SK-N-SH treated with all-trans-retinoic acid at 6 μM for 48 hours (cell line): ENCODE results near the gene MLIP.

Source experiments
- ATAC-seq: fragments of 200-7000 bp; cut with Tn5 transposase; 3 replicates; pipeline ENCODE4 v1.9.1; 2020; ENCODE audit warnings: mild to moderate bottlenecking, moderate library complexity
- ARNTL ChIP-seq: fragments of 450-650 bp; formaldehyde crosslinking; IDR thresholded peaks from 2 replicates; pipeline ENCODE4 v1.5.0; 2020; ENCODE audit warnings: low read depth, mild to moderate bottlenecking, moderate library complexity, borderline replicate concordance
- CSDC2 ChIP-seq: fragments of 250-450 bp; sonication (Bioruptor Pico); IDR thresholded peaks from 2 replicates; pipeline ENCODE4 v1.5.0; 2020; ENCODE audit warnings: mild to moderate bottlenecking, moderate library complexity
- ESRRG ChIP-seq: fragments of 250-450 bp; sonication (Bioruptor Pico); IDR thresholded peaks from 2 replicates; pipeline ENCODE4 v1.6.1; 2021; ENCODE audit warnings: mild to moderate bottlenecking
- GLIS3 ChIP-seq: fragments of 250-450 bp; sonication (Bioruptor Pico); IDR thresholded peaks from 2 replicates; pipeline ENCODE4 v1.5.0; 2020; ENCODE audit warnings: mild to moderate bottlenecking, moderate library complexity
- ISL1 ChIP-seq: fragments of 250-450 bp; sonication (Bioruptor Pico); IDR thresholded peaks from 2 replicates; pipeline ENCODE4 v2.1.2; 2022; ENCODE audit warnings: mild to moderate bottlenecking, moderate library complexity
- OSR1 ChIP-seq: fragments of 250-450 bp; sonication (Bioruptor Pico); IDR thresholded peaks from 2 replicates; pipeline ENCODE4 v1.8.0; 2022; ENCODE audit warnings: moderate library complexity, mild to moderate bottlenecking, inconsistent platforms
- POU6F1 ChIP-seq: fragments of 250-450 bp; sonication (Bioruptor Pico); IDR thresholded peaks from 2 replicates; pipeline ENCODE4 v1.8.0; 2021; ENCODE audit warnings: low read depth, mild to moderate bottlenecking, moderate library complexity, borderline replicate concordance
- PPARA ChIP-seq: fragments of 250-450 bp; sonication (Bioruptor Pico); IDR thresholded peaks from 2 replicates; pipeline ENCODE4 v1.5.0; 2020; ENCODE audit warnings: mild to moderate bottlenecking, borderline replicate concordance
- RARB ChIP-seq: fragments of 250-450 bp; sonication (Bioruptor Pico); IDR thresholded peaks from 2 replicates; pipeline ENCODE4 v1.8.0; 2021; ENCODE audit warnings: mild to moderate bottlenecking, moderate library complexity
- SNAI2 ChIP-seq: fragments of 250-450 bp; sonication (Bioruptor Pico); IDR thresholded peaks from 2 replicates; pipeline ENCODE4 v1.5.0; 2020; ENCODE audit warnings: mild to moderate bottlenecking, moderate library complexity
- TCF4 ChIP-seq: fragments of 250-450 bp; sonication (Bioruptor Pico); IDR thresholded peaks from 2 replicates; pipeline ENCODE4 v1.8.0; 2021; ENCODE audit warnings: mild to moderate bottlenecking, moderate library complexity, borderline replicate concordance
- TOX ChIP-seq: fragments of 250-450 bp; sonication (Bioruptor Pico); IDR thresholded peaks from 2 replicates; pipeline ENCODE4 v1.8.0; 2021; ENCODE audit warnings: mild to moderate bottlenecking, moderate library complexity, borderline replicate concordance
- TSHZ2 ChIP-seq: fragments of 250-450 bp; sonication (Bioruptor Pico); IDR thresholded peaks from 2 replicates; pipeline ENCODE4 v1.5.0; 2020; ENCODE audit warnings: mild to moderate bottlenecking, moderate library complexity
- ZC3H10 ChIP-seq: fragments of 250-450 bp; sonication (Bioruptor Pico); IDR thresholded peaks from 2 replicates; pipeline ENCODE4 v1.5.1; 2021; ENCODE audit warnings: mild to moderate bottlenecking, moderate library complexity
- ZFP3 ChIP-seq: fragments of 250-450 bp; sonication (Bioruptor Pico); IDR thresholded peaks from 2 replicates; pipeline ENCODE4 v1.5.0; 2020; ENCODE audit warnings: mild to moderate bottlenecking, moderate library complexity
- ZFP30 ChIP-seq: fragments of 450-650 bp; formaldehyde crosslinking; IDR thresholded peaks from 2 replicates; pipeline ENCODE4 v1.5.0; 2022; ENCODE audit warnings: mild to moderate bottlenecking, moderate library complexity
- ZNF70 ChIP-seq: fragments of 450-650 bp; formaldehyde crosslinking; IDR thresholded peaks from 2 replicates; pipeline ENCODE4 v1.5.0; 2020; ENCODE audit warnings: mild to moderate bottlenecking, moderate library complexity
- ZNF8 ChIP-seq: fragments of 450-650 bp; formaldehyde crosslinking; IDR thresholded peaks from 2 replicates; pipeline ENCODE4 v1.5.0; 2020; ENCODE audit warnings: mild to moderate bottlenecking, moderate library complexity
- TF ChIP-seq, protein P1 (sequence below): fragments of 250-450 bp; sonication (Bioruptor Pico); IDR thresholded peaks from 2 replicates; pipeline ENCODE4 v1.5.1; 2020; ENCODE audit warnings: low read depth, mild to moderate bottlenecking, moderate library complexity
- TF ChIP-seq, protein P2 (sequence below): fragments of 250-450 bp; sonication (Bioruptor Pico); IDR thresholded peaks from 2 replicates; pipeline ENCODE4 v1.5.1; 2021; ENCODE audit warnings: mild to moderate bottlenecking, moderate library complexity
- TF ChIP-seq, protein P3 (sequence below): fragments of 250-450 bp; sonication (Bioruptor Pico); IDR thresholded peaks from 2 replicates; pipeline ENCODE4 v1.8.0; 2020; ENCODE audit warnings: mild to moderate bottlenecking, moderate library complexity, borderline replicate concordance

Gene MLIP

GRCh38 chr6:54133186-54133585 is 21.9 kb downstream of the MLIP start:
- ATAC-seq: no peak
- TF ChIP-seq ISL1: no peak
- TF ChIP-seq POU6F1 (CRISPR knock-in tag): no peak
- TF ChIP-seq CSDC2 (CRISPR knock-in tag): no peak
- no peak for TF ChIP-seq OSR1 (CRISPR knock-in tag)

GRCh38 chr6:54134935-54135334 is 23.7 kb downstream of the MLIP start:
- no peak for ATAC-seq
- TF ChIP-seq POU6F1 (CRISPR knock-in tag) (no peak), TOX (CRISPR knock-in tag) (no peak), PPARA (CRISPR knock-in tag) (no peak), TCF4 (CRISPR knock-in tag) (no peak), OSR1 (CRISPR knock-in tag) (no peak), ZC3H10 (CRISPR knock-in tag) (no peak), ISL1 (no peak), ZNF70 (CRISPR knock-in tag) (no peak), ZFP3 (CRISPR knock-in tag) (no peak), TSHZ2 (no peak), ZNF8 (CRISPR knock-in tag) (no peak), GLIS3 (CRISPR knock-in tag) (no peak), SNAI2 (CRISPR knock-in tag) (no peak), RARB (CRISPR knock-in tag) (no peak), ZFP30 (no peak)
- TF ChIP-seq, protein P1, sequence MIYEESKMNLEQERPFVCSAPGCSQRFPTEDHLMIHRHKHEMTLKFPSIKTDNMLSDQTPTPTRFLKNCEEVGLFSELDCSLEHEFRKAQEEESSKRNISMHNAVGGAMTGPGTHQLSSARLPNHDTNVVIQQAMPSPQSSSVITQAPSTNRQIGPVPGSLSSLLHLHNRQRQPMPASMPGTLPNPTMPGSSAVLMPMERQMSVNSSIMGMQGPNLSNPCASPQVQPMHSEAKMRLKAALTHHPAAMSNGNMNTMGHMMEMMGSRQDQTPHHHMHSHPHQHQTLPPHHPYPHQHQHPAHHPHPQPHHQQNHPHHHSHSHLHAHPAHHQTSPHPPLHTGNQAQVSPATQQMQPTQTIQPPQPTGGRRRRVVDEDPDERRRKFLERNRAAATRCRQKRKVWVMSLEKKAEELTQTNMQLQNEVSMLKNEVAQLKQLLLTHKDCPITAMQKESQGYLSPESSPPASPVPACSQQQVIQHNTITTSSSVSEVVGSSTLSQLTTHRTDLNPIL: no peak
- TF ChIP-seq, protein P2, sequence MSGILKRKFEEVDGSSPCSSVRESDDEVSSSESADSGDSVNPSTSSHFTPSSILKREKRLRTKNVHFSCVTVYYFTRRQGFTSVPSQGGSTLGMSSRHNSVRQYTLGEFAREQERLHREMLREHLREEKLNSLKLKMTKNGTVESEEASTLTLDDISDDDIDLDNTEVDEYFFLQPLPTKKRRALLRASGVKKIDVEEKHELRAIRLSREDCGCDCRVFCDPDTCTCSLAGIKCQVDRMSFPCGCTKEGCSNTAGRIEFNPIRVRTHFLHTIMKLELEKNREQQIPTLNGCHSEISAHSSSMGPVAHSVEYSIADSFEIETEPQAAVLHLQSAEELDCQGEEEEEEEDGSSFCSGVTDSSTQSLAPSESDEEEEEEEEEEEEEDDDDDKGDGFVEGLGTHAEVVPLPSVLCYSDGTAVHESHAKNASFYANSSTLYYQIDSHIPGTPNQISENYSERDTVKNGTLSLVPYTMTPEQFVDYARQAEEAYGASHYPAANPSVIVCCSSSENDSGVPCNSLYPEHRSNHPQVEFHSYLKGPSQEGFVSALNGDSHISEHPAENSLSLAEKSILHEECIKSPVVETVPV (CRISPR knock-in tag): no peak
- TF ChIP-seq, protein P3, sequence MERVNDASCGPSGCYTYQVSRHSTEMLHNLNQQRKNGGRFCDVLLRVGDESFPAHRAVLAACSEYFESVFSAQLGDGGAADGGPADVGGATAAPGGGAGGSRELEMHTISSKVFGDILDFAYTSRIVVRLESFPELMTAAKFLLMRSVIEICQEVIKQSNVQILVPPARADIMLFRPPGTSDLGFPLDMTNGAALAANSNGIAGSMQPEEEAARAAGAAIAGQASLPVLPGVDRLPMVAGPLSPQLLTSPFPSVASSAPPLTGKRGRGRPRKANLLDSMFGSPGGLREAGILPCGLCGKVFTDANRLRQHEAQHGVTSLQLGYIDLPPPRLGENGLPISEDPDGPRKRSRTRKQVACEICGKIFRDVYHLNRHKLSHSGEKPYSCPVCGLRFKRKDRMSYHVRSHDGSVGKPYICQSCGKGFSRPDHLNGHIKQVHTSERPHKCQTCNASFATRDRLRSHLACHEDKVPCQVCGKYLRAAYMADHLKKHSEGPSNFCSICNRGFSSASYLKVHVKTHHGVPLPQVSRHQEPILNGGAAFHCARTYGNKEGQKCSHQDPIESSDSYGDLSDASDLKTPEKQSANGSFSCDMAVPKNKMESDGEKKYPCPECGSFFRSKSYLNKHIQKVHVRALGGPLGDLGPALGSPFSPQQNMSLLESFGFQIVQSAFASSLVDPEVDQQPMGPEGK (CRISPR knock-in tag): no peak

DNA sequence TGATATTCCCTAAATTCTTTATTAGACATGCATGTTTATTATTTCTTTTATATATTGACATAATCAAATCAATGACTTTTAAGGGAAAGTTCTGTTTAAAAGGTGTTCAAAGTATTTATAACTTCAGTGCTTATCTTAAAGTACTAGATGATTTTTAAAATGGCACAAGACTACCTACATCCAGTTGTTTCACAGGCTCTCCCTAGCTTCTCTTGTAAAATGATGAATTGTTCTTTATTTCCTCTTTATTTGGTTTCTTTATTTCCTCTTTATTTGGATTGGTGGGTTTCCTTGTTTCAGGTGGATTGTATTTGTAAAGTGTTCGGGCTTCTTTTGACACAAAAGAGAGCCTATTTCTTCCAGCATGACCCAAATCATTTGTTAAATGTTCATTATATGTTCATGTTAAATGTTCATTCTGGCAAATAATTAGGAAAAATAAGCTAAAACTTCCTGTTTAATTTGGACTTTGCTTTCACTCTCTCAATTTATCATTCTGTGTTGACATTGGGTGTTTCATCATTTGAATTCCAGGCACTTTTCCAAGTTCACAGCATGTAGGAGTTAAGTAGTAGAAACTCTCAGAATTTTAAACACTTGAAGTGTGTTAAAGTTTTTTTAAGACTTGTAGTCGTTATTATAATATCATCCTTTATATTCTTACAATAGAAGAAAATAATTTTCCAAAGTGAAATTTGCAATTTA is 24.6 kb downstream of the MLIP start:
- TF ChIP-seq ESRRG (CRISPR knock-in tag) (no peak), SNAI2 (CRISPR knock-in tag) (no peak), GLIS3 (CRISPR knock-in tag) (no peak), ZFP3 (CRISPR knock-in tag) (no peak), OSR1 (CRISPR knock-in tag) (no peak), ARNTL (CRISPR knock-in tag) (no peak), PPARA (CRISPR knock-in tag) (no peak), ZNF70 (CRISPR knock-in tag) (no peak)
- TF ChIP-seq, protein P3 (CRISPR knock-in tag): no peak
- TF ChIP-seq, protein P1: no peak
- no peak for ATAC-seq
